ENCODE results near the gene MRPL41. TPM values are rescaled to one million over a fixed set of nuclear protein-coding genes. Genes with fewer than 3 reads are reported as not detected.

MRPL41 gene
- total and polyA plus RNA-seq, 2 of the 13 experiments (the other 11 are each of a cell fraction or from before 2014, with no cell fraction given): 20.9 to 54.0 TPM

GRCh38 chr9:137578518-137579258 lies 27.0 kb downstream of the MRPL41 start, which contains the start of gene DPH7 (continued):
- TF ChIP-seq MAF1 (CRISPR knock-in tag; IDR thresholded peaks at IDR 0.05; ENCODE audit: borderline replicate concordance): peak; percentile 80
- TF ChIP-seq, protein P1, sequence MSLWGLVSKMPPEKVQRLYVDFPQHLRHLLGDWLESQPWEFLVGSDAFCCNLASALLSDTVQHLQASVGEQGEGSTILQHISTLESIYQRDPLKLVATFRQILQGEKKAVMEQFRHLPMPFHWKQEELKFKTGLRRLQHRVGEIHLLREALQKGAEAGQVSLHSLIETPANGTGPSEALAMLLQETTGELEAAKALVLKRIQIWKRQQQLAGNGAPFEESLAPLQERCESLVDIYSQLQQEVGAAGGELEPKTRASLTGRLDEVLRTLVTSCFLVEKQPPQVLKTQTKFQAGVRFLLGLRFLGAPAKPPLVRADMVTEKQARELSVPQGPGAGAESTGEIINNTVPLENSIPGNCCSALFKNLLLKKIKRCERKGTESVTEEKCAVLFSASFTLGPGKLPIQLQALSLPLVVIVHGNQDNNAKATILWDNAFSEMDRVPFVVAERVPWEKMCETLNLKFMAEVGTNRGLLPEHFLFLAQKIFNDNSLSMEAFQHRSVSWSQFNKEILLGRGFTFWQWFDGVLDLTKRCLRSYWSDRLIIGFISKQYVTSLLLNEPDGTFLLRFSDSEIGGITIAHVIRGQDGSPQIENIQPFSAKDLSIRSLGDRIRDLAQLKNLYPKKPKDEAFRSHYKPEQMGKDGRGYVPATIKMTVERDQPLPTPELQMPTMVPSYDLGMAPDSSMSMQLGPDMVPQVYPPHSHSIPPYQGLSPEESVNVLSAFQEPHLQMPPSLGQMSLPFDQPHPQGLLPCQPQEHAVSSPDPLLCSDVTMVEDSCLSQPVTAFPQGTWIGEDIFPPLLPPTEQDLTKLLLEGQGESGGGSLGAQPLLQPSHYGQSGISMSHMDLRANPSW (CRISPR knock-in tag; IDR thresholded peaks at IDR 0.05; ENCODE audit: borderline replicate concordance): no peak; the same call in 1 of the 2 replicates
- no peak for TF ChIP-seq NFAT5 (CRISPR knock-in tag; IDR thresholded peaks at IDR 0.05)
- TF ChIP-seq TIGD3 (CRISPR knock-in tag; IDR thresholded peaks at IDR 0.05; ENCODE audit: borderline replicate concordance): no peak
- TF ChIP-seq MAFF (IDR thresholded peaks at IDR 0.05; ENCODE audit: low read depth, low read length): no peak
- no peak for TF ChIP-seq ZNF646 (CRISPR knock-in tag; IDR thresholded peaks at IDR 0.05)
- peak; percentile 83 for TF ChIP-seq MXD4 (CRISPR knock-in tag; IDR thresholded peaks at IDR 0.05)
- TF ChIP-seq RAD21 (CRISPR knock-in tag; IDR thresholded peaks at IDR 0.05): peak; percentile 80
- TF ChIP-seq CC2D1A (CRISPR knock-in tag; IDR thresholded peaks at IDR 0.05): no peak
- TF ChIP-seq, protein P2, sequence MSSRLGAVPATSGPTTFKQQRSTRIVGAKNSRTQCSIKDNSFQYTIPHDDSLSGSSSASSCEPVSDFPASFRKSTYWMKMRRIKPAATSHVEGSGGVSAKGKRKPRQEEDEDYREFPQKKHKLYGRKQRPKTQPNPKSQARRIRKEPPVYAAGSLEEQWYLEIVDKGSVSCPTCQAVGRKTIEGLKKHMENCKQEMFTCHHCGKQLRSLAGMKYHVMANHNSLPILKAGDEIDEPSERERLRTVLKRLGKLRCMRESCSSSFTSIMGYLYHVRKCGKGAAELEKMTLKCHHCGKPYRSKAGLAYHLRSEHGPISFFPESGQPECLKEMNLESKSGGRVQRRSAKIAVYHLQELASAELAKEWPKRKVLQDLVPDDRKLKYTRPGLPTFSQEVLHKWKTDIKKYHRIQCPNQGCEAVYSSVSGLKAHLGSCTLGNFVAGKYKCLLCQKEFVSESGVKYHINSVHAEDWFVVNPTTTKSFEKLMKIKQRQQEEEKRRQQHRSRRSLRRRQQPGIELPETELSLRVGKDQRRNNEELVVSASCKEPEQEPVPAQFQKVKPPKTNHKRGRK (CRISPR knock-in tag; IDR thresholded peaks at IDR 0.05): no peak

Data from HepG2 (cell line).